GM18861 (cell line): Measurements from ENCODE around the gene KIT.

Experiments
- ATAC-seq: cut with Tn5 transposase; IDR thresholded peaks from one replicate; pipeline ENCODE4 v1.9.1; 2021; ENCODE audit not compliant: unreplicated experiment

Gene KIT

DNA sequence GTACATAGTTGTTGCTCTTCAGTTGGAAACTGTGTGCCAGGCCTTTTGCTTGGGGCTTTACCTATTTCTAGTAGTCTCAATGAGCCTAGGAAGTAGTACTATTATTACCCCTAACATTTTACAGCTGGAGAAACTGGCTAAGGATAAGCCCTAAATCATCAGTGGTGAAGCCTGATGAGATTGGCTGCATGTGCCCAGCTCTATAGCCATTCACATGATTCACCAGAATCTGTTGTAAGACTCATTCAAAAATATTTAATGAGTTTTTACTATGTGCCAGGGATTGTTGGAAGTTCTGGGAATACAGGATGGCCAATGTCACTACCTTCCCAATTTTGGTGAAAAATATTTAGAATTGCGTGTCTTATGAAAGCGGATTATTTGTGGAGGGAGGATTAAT is 2.8 kb downstream of the KIT start:
- no peak for ATAC-seq

DNA sequence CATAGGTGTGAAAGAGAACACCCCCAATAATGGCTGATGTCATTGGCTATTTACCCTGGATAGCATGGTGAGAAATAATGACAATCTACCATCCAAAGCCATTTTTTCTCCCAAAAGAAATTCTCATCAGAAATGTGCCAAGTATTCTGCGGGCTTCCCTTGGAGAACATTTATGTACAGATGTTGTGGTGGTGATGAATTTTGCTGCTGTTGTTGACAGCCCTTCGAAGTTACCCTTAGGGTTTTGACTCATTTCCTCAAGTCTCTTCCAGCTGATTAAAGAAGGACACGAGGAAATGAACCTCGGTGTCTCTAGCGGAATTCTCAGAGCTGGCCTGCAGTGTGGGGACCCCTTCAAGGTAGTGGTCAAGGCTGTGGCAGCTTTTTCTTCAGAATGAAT is 3.4 kb downstream of the KIT start:
- no peak for ATAC-seq

DNA sequence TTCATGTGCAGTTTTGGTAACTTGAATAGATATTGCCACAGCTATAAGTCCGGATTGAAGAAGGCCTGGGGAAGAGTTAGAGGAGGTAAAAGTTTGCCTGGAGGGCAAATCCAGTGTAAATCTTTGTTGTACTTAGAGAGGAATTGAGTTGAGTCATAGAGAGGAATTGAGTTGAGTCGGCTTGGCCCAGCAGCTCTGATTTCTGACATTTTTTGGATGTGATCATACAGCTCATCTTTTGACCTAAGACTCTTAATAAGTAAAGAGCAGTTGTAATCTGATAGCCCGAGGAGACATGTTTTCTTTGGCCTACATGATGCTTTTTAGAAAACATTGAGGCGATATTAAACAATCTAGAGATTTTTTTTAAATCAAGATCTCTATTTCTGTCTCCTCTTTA is 3.9 kb downstream of the KIT start:
- ATAC-seq = no peak

- ATAC-seq = no peak
Observed at GRCh38 chr4:54662123-54662522, 4.4 kb downstream of the KIT start.

DNA sequence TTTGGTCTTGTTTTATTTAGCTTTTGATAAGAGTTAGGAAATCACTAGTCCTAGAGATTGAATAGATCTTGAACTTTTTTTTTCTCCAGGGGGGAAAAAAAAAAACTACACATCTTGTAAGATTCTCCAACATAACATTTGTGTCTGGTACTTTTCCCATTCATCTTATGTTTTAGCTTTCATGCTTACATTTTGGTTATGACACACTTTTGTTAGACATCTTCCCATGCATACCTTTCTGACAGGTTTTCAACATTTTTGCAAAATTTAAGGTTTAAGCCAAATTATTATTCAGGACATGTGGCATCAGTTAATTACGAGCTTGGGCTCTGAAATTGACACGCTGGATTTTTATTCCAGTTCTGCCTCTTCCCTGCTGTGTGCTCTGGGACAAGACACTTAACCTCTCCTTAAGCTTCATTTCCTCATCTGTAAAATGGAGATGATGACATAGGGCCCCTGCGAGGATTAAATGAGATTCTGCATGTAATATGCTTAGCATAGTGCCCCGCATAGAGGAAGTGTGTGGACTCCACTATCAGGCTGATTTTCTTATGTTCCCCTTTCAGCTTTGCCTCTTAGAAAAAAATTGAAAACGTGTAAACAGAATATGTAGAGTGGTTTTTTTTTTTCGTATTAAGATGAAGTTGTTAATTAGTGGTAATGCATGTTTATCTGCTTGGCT is 5.3 kb downstream of the KIT start:
- ATAC-seq = no peak

DNA sequence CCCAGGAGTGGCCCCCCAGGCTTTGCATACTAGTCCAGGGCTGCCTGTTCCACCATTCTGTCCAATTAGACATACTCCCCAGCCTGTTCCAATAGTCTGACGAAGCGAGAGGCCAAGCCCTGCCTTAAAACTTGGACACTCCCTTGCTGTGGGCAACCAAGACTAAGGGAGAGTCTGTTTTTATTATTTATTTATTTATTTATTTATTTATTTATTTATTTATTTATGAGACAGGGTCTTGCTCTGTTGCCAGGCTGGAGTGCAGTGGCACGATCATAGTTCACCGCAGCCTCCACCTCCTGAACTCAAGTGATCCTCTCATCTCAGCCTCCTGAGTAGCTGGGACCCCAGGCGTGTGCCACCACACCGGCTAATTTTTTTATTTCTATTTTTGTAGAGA is 6.6 kb downstream of the KIT start:
- ATAC-seq = no peak

GRCh38 chr4:54668014-54668611 is 10.4 kb downstream of the KIT start:
- ATAC-seq = no peak

DNA sequence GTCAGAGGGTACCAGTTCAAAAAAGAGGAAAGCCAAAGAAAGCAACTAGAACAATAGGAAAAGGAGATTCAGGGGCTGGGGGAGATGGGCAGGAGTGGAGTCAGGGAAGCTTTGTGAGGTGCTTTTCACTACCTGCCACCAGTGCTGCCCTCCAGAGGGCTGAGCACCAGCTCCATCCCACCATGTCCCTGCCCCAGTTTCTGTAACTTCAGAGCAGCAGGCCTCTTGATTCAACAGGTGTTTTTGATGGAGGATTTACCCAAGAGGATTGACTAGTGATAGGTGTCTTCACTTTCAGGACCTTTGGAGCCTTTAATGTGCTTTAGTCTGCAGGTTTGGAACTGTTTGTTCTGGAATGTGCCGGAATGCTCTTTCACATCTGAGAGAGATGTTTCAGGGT is 12.1 kb downstream of the KIT start:
- no peak for ATAC-seq

DNA sequence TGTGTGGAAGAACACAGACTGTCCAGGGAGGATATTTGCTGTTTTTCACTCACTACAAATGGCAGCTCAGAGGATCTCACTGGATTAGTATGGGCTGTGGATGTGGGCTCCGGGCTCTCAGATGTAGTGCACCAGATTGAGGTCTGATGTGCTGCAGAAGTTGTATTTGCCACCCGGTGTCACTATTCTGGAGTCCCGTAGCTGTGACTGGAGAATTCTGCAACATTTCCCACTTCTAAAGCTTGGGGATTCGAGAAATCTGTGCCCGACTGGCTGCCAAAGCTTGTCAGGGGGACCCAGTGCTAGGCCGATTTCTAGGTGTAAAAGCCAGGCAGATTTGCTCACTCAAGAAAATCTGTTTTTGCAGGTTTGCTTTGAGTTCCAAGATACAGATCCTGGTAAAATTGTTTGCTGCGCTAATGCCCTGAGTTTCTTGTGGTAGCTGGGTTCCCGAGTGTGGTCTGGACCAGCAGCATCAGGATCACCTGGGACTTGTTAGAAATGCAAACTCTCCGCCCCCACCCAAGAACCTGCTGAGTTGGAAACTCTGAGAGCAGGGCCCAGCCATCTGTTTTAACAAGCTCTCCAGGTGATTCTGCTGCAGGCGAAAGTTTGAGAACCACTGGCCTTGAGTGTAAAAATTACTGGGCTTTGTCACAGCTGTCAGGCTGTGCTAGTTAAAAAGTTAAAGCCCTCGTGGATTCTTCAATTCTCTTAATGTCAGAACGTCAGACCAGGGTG is 18.1 kb downstream of the KIT start:
- no peak for ATAC-seq

- ATAC-seq = no peak
Observed at GRCh38 chr4:54676658-54677057, 18.9 kb downstream of the KIT start.

GRCh38 chr4:54677416-54677815 is 19.7 kb downstream of the KIT start:
- no peak for ATAC-seq

DNA sequence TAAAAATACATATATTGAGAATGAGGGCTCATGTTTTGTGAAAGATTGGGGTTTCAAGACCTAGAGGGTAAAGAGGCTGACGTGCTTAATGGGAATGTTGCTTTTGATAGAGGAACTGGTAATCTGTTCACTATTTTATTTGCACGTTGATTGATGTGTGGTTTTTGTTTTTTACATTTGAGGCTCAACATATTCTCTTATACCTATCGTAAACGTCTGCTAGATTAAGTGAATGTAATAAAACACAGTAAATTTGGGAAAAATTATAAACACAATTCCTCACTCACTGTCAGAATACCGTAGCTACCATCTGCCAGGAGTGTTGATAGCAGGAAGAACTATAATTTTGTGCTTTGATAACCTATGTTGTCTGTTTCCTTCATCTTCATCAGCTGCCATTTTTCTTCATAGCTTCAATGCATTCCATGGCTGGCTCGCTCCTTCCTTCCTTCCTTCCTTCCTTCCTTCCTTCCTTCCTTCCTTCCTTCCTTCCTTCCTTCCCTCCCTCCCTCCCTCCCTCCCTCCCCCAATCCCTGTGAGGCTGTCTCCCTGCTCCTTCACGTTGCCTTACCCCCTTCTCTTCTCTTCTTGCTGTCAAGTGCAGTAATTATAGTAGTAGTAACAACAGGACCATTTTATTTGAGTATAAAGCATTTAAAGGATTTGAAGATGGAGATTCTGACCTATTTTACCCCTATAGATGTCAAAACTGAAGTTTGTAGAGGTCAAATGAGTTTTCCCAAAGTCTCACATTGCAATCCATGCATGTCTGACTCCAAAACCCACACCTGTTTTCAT is 20.3 kb downstream of the KIT start:
- no peak for ATAC-seq

DNA sequence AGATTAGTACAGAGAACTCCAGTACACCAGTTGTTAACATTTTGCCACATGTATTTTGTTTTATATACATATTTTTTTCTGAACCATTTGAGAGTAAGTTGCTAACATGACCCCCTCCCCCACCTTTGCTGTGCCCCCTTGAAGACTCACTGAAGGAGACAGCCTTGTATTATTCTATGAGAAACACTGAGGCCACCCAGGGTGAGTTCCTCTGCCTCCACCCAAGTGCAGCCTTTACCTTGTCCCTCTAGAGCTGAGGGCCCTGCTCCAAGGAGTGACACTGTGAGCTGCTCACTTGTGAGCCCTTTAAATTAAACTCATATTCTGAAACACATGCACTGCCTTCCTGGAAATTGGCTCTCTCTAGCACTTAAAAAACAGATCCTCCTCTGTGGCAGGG is 21.1 kb downstream of the KIT start:
- no peak for ATAC-seq

- no peak for ATAC-seq
Observed at GRCh38 chr4:54679813-54680212, 22.1 kb downstream of the KIT start.

DNA sequence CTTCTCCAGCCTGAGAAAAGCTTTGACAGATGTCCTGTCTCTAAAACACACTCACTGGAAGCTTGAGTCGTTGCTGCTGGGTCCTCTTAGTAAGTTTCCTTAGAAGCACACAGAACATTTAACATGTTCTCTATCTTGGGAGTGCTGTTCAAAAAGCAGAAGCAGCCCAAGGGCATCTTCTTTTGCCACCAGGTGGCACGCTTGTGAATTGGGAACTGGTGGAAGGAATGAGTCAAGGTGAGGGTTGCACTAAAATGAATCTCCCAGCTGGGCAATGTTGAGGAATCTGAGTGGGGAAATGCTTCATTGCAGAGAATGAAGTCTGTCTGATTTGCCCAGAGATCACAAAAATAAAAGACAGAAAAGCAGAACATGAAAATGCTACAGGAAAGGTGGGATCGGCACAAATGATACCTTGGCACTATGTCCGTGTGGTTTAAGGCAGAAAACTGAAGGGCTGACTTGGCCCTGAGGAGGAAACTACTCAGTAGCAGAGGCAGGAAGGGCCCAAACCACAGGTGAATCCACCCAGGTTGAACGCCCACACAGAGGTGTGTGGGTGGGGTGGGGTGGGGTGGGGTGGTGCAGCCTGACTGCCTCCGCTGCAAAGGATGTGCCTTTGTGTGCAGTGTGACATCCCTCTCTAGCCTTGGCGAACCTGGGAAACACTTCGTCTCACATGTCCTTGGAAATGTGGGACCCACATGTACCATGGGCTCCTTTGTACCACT is 26.0 kb downstream of the KIT start:
- ATAC-seq = peak; percentile 33

DNA sequence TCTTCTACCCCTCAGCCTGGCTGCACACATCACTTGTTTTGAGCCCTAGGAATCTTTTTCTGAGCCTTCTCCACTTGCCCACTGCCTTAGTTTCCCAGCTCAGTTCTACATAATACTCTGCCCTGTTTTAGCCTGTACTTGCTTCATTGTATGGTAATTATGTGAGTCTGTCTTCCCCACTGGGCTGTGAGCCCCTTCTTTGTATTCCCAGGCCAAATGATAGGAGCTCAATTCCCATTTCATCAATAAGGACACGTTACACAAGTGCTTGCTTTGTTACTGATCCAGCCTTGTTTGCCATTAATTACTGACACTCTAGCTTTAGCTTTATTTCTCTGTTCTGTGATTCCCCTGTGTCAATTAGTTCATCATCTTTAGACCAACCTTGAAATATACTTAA is 28.1 kb downstream of the KIT start:
- ATAC-seq = no peak

DNA sequence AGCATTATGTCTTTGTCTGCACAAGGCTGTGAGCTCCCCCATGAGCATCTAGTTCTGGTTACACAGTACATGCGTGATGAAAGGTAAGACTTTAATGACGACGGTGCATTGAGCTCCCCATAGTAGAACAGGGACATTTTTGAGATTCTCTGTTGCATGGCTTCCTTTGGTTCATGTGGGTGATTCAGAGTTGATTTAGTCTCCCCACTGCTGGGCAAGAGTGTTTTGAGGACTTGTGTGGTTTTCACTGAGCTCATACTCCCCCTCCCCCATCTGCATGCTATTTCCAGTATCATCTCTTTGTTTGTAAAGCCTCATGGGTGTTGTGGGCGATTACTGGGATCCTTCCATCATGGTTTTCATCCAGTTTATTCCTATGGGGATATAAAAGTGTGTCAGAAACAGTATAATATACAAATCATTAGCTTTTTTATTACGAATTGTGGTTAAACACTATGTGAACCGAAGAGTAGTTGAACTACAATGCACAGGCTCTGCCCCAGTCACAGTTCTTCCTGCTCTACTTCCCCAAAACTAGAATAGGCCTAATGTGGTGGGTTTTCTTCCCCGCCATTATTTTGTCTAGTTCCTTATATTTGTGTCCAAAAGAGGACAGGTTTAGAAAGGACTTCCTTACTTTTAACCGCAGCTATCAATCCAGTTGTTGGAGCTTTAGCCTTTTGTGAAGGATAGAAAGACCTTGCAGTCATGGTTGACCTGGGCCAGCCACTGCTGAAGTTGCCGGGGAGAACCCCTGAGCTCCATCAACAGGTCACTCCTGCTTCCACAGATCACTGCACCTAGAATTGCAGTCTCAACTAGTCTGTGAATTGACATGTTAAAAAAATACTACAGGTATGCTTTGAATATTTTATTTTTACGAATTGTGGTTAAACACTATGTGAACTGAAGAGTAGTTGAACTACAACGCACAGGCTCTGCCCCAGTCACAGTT is 30.4 kb downstream of the KIT start:
- peak; percentile 45 for ATAC-seq

- no peak for ATAC-seq
Observed at GRCh38 chr4:54695337-54695736, 37.6 kb downstream of the KIT start.

DNA sequence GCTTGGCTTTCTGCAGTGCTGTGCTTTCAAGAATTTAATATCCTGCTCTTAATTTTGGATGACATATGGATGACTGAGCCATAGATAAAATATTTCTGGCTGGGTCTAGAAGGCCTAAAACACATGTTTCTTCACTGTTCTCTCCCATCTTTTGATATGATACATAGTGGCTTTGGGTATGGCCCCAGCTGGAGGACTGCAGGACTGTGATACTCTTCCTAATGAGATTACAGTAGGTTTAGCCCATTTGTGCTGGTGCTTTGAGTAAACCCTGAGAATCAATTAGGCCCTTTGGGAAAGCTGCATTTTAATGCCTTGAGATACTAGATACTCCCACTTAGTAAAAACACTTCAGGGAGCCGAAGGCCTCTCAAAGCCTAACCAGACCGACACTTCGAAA is 38.0 kb downstream of the KIT start:
- ATAC-seq = no peak

DNA sequence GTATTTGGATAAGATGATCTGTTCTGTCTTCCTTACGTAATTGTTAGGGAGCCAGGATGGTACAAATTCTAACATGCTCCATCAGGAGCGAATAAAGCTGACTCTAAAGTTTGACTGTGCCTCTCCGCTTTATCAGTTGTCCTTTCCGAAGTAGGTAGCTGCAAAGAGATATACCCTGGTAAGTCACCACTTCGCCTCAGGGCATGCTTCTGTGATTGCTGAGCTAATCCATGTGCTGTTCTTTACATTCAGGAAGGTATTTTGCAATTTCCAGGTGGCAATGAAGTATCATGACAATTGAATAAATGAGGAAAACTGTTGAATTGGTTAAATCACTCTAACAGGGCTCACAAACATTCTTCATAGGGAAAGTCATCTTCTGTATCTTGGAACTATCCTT is 38.9 kb downstream of the KIT start:
- no peak for ATAC-seq
